ENCODE data around the gene CPNE6. TPM values are rescaled to one million over a fixed set of nuclear protein-coding genes. Genes with fewer than 3 reads are reported as not detected.

Gene CPNE6
- total RNA-seq, 1 donor from 2014 or later: not detected

GRCh38 chr14:24126939-24127338, 55.6 kb downstream of the CPNE6 start:
- no peak for DNase-seq (ENCODE audit: low read depth)

- no peak for DNase-seq (ENCODE audit: low read depth)
Observed at GRCh38 chr14:24127673-24128072, 56.3 kb downstream of the CPNE6 start.

Other genes starting within 250 kb of the CPNE6 start
- gene DHRS4, start 117.8 kb upstream of the CPNE6 start, total RNA-seq: 26.2 and 28.9 TPM in 2 replicates
- 5.7 and 5.8 TPM in 2 replicates for gene DHRS4L2, start 82.6 kb upstream of the CPNE6 start, total RNA-seq
- gene CARMIL3, start 19.6 kb upstream of the CPNE6 start, total RNA-seq: 0.19 TPM in 1 of 2 replicates, not detected in the other
- 8.2 and 8.7 TPM in 2 replicates for gene PCK2, start 22.7 kb downstream of the CPNE6 start, total RNA-seq
- 94.6 and 112 TPM in 2 replicates for gene DCAF11, start 43.2 kb downstream of the CPNE6 start, total RNA-seq
- gene NRL, start 43.4 kb downstream of the CPNE6 start, total RNA-seq: 4.3 and 4.5 TPM in 2 replicates
- gene FITM1, start 59.1 kb downstream of the CPNE6 start, total RNA-seq: 144 and 180 TPM in 2 replicates
- gene PSME1, start 64.6 kb downstream of the CPNE6 start, total RNA-seq: 423 and 428 TPM in 2 replicates
- 18.8 and 25.4 TPM in 2 replicates for gene EMC9, start 70.0 kb downstream of the CPNE6 start, total RNA-seq
- 107 and 129 TPM in 2 replicates for gene PSME2, start 75.0 kb downstream of the CPNE6 start, total RNA-seq
- gene RNF31, start 75.9 kb downstream of the CPNE6 start, total RNA-seq: 57.6 and 60.4 TPM in 2 replicates
- gene IRF9, start 89.7 kb downstream of the CPNE6 start, total RNA-seq: 48.6 and 94.1 TPM in 2 replicates
- gene REC8, start 100.5 kb downstream of the CPNE6 start, total RNA-seq: 1.1 and 1.6 TPM in 2 replicates
- gene IPO4, start 117.3 kb downstream of the CPNE6 start, total RNA-seq: 85.4 and 99.4 TPM in 2 replicates
- gene TM9SF1, start 123.9 kb downstream of the CPNE6 start, total RNA-seq: 59.5 and 76.3 TPM in 2 replicates
- not detected in 2 replicates for gene TSSK4, start 134.1 kb downstream of the CPNE6 start, total RNA-seq
- gene CHMP4A, start 141.9 kb downstream of the CPNE6 start, total RNA-seq: 42.1 and 49.6 TPM in 2 replicates
- gene MDP1, start 144.5 kb downstream of the CPNE6 start, total RNA-seq: 16.6 and 16.7 TPM in 2 replicates
- 196 and 233 TPM in 2 replicates for gene NEDD8, start 160.8 kb downstream of the CPNE6 start, total RNA-seq
- gene GMPR2, start 161.4 kb downstream of the CPNE6 start, total RNA-seq: 60.8 and 90.3 TPM in 2 replicates
- gene TINF2, start 171.1 kb downstream of the CPNE6 start, total RNA-seq: 39.2 and 48.7 TPM in 2 replicates
- 0.08 and 0.99 TPM in 2 replicates for gene TGM1, start 191.6 kb downstream of the CPNE6 start, total RNA-seq
- gene RABGGTA, start 200.0 kb downstream of the CPNE6 start, total RNA-seq: 26.3 TPM in 2 replicates
- gene DHRS1, start 228.2 kb downstream of the CPNE6 start, total RNA-seq: 17.5 and 25.1 TPM in 2 replicates
- gene NOP9, start 228.3 kb downstream of the CPNE6 start, total RNA-seq: 27.9 and 28.9 TPM in 2 replicates
- gene CIDEB, start 236.4 kb downstream of the CPNE6 start, total RNA-seq: not detected in 2 replicates
- gene LTB4R2, start 238.6 kb downstream of the CPNE6 start, total RNA-seq: 2.7 and 3.2 TPM in 2 replicates
- 0.67 and 0.68 TPM in 2 replicates for gene LTB4R, start 239.9 kb downstream of the CPNE6 start, total RNA-seq

Measured in myocyte (in vitro differentiated cells).